HG03064 (cell line): ENCODE data around the gene SULT1E1.
"Not testable (repeated sequence)": the region's sequence is repeated elsewhere in the genome, so short reads cannot be mapped to it uniquely, and the experiment has no call there.

Experiments used
- ATAC-seq: cut with Tn5 transposase; IDR thresholded peaks from one replicate; pipeline ENCODE4 v1.9.1; 2021; ENCODE audit warnings: low read depth; ENCODE audit not compliant: unreplicated experiment

Gene SULT1E1

DNA sequence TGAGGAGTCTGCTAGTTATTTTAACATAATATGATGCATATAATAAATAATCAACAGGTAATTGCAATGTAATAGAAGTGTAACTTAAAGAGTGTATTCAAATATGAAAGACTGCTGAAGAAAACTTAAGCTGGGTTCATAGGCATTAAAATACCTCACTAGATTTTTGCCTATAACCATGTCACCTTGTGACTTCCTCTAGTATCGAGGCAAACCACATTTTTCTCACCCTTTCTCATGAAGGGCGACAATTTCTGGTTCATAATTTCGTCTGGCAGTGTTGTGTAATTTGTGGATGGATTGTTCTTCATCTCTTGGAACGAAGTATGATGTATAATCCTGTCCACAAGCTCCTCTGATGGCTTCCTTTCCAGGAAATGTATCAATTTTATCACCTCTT lies 16.0 kb downstream of the SULT1E1 start:
- no peak for ATAC-seq

GRCh38 chr4:69843301-69843700 lies 16.6 kb downstream of the SULT1E1 start:
- no peak for ATAC-seq

- ATAC-seq = no peak
These were observed 21.0 kb downstream of the SULT1E1 start for GRCh38 chr4:69838977-69839376.

DNA sequence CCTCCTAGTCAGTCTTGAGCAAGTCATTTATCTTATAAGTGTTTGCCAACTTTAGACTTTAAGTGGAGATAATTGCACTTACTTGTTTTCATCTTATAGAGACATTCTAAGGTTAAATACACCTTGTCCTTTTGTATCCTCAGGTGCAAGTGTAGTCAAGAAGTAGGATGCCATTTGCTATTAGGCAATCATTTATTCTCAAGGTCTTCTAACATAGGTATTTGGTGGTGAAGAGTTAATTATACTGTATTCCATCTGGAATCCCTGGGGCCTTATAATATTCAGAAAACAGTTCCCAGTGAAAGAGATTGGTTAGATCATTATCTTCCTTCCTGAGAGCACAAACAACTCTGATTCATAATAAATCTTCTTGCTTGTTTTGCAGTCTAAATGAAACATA lies 23.7 kb downstream of the SULT1E1 start:
- no peak for ATAC-seq

- ATAC-seq = no peak
These were observed 24.2 kb downstream of the SULT1E1 start for GRCh38 chr4:69835766-69836165.

DNA sequence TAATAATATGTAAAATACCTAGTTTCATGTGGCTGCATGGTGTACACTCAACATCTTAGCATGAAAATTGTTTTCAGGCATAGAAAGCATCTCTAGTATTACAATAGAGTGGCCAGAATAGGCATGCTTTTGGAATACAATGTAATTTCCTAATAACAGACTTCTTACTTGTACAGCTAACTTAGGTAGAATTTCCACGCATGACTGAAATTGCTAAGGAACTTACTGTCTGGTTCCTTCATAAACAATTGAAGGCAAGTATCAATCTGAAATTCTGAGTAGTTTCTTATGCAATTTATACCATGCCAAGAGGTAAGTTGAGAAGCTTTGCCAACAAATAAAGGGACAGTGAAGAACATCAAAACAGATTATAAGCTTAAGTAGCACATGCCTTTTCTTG lies 26.7 kb downstream of the SULT1E1 start:
- ATAC-seq = no peak

GRCh38 chr4:69832326-69833030 lies 27.5 kb downstream of the SULT1E1 start:
- ATAC-seq = no peak

- ATAC-seq = peak; percentile 89
These were observed 28.2 kb downstream of the SULT1E1 start for GRCh38 chr4:69831646-69832325.

DNA sequence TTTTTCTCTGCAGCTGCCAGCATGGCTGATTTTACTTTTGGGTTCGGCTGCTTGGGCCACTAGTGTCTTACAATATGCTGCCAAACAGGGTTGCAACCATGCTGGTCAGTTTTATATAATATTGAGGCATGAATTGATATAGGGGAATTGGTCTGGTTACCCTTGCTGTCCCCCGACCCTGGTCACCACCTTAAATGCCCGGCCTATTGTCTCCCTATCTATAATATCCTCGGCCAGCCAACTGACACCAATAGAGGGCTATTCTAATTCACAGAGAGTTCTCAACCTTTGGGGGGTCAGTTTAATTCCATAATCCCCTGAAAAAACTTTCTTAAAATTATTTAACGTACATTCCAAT lies 28.7 kb downstream of the SULT1E1 start:
- ATAC-seq = no peak

GRCh38 chr4:69830560-69831269 lies 29.2 kb downstream of the SULT1E1 start:
- no peak for ATAC-seq

DNA sequence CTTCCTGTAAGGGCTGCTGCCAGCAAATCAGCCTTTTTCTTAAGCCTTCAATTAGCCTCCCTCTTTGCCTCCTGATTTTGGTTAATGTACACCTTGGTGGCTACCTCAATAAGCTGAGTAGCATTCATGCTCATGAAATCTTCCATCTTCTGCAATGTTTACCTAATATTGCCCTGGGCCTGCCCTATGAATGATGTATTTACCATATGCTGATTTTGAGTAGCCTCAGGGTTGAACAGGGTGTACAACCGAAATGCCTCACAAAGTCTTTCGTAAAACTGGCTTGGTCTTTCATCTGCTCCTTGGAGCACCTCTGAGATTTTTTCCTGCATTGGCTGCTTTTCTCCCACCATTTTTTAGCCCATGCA lies 29.8 kb downstream of the SULT1E1 start:
- ATAC-seq = no peak

- ATAC-seq = no peak
These were observed 30.3 kb downstream of the SULT1E1 start for GRCh38 chr4:69829678-69830077.

- no peak for ATAC-seq
These were observed 31.1 kb downstream of the SULT1E1 start for GRCh38 chr4:69828828-69829227.

DNA sequence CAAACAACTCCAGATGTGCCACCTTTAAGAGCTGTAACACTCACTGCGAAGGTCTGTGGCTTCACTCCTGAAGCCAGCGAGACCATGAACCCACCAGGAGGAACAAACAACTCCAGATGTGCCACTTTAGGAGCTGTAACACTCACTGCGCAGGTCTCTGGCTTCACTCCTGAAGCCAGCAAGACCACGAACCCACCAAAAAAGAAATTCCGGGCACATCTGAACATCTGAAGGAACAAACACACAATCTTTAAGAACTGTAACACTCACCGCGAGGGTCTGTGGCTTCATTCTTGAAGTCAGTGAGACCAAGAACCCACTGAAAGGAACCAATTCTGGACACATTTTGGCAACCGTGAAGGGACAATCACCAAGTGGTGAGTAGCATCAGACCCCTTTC lies 34.9 kb downstream of the SULT1E1 start:
- not testable (repeated sequence) for ATAC-seq

- peak; percentile 73 for ATAC-seq
These were observed 36.3 kb downstream of the SULT1E1 start for GRCh38 chr4:69823481-69824186.

GRCh38 chr4:69823048-69823447 lies 36.9 kb downstream of the SULT1E1 start:
- peak; percentile 32 for ATAC-seq

- no peak for ATAC-seq
These were observed 37.7 kb downstream of the SULT1E1 start for GRCh38 chr4:69822198-69822597.

DNA sequence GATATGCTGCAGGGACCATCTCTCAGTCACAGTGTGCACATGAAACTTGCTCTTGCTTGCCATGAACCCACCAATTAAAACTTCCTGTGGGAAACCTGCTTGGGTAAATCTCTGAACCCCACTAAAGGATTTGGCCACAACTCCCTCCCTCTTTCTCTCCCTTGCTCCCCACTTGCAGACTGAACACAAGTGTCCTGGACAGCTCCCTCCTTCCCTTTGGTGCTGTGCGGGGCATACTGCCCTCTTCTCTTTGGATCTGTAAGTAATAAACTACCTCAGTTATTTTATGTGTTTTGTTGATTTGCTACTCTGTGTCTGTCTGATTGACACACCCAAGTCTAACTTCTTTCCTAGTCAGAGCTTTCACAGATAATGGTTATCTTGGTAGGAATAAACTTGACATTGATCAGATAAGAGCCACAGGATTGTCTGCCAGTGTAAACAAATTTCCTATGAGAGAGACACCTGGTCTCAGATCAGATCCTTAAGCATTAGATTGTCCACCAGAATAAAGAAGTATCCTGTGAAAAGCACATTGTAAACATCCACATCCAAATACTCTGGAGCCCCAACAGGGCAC lies 41.8 kb downstream of the SULT1E1 start:
- ATAC-seq = no peak

- ATAC-seq = no peak
These were observed 43.7 kb downstream of the SULT1E1 start for GRCh38 chr4:69816236-69816635.

- ATAC-seq = no peak
These were observed 46.3 kb downstream of the SULT1E1 start for GRCh38 chr4:69813628-69814027.

GRCh38 chr4:69811166-69811565 lies 48.8 kb downstream of the SULT1E1 start:
- ATAC-seq = no peak
